ENCODE results near the gene ESR1. TPM values are rescaled to one million over a fixed set of nuclear protein-coding genes. Genes with fewer than 3 reads are reported as not detected.
"Not testable (repeated sequence)": the region's sequence is repeated elsewhere in the genome, so short reads cannot be mapped to it uniquely, and the experiment has no call there.

ESR1 gene
- total RNA-seq, 1 experiment from 2014 or later: not detected

DNA sequence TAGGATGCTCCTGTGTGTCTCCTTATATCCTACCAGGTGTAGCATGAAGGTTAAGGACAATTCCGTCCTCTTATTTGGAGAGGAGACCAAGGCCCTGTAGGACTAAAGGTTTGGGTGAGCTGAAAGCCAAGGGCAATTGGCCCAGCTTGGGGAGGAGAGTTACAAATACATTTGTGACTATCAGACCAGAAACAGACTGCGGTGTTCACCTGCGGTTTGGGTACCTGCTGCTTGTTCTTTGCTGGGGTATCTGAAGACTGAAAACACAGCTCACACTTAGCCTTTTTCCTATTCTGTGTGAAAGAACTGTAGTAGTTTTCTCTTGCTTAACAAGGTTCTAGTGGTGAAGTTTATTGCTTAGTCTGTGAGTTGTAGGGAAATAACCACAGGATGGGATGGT lies 55.0 kb downstream of the ESR1 start:
- no peak overlapping the region for H2AFZ ChIP-seq (ENCODE audit: low read length)

GRCh38 chr6:151867361-151867869 lies 59.9 kb downstream of the ESR1 start:
- H3K27ac ChIP-seq (ENCODE audit: insufficient read length, low read depth, low read length); H4K91ac ChIP-seq (ENCODE audit: insufficient read length, low read depth, low read length); H3K79me2 ChIP-seq (ENCODE audit: insufficient read depth, low read length); H3K4me2 ChIP-seq (ENCODE audit: insufficient read depth, insufficient read length, low read length); H3K23me2 ChIP-seq (ENCODE audit: insufficient read length, low read depth, low read length, poor library complexity, severe bottlenecking); H3K9me3 Mint-ChIP-seq; H4K5ac ChIP-seq (ENCODE audit: insufficient read length, low read depth, low read length); H3K4me1 Mint-ChIP-seq; H2AFZ ChIP-seq (ENCODE audit: low read length); H3K56ac ChIP-seq (ENCODE audit: insufficient read length, low read depth, low read length); H3K23ac ChIP-seq (ENCODE audit: insufficient read length, low read depth, low read length); H4K20me1 ChIP-seq (ENCODE audit: control insufficient read depth, insufficient read depth, insufficient read length); H3K14ac ChIP-seq (ENCODE audit: insufficient read depth, low read length); H3K27ac Mint-ChIP-seq; H2AK5ac ChIP-seq (ENCODE audit: insufficient read length, low read length); H2BK120ac ChIP-seq (ENCODE audit: low read depth, low read length, poor library complexity, severe bottlenecking); H2BK15ac ChIP-seq (ENCODE audit: low read depth, low read length); H3K27me3 Mint-ChIP-seq (ENCODE audit: low read depth); H3K79me1 ChIP-seq (ENCODE audit: insufficient read depth, low read depth, low read length, poor library complexity, severe bottlenecking); H3K4me3 Mint-ChIP-seq; H2BK5ac ChIP-seq (ENCODE audit: insufficient read length, low read length); H3K36me3 Mint-ChIP-seq (ENCODE audit: insufficient read depth in 1 of 3, low read depth in 3 of 3); H2BK20ac ChIP-seq (ENCODE audit: low read depth, low read length, poor library complexity, severe bottlenecking); H3K9me3 ChIP-seq (ENCODE audit: control insufficient read depth, low read depth, low read length); H3K4ac ChIP-seq (ENCODE audit: low read depth, low read length); H3T11ph ChIP-seq (ENCODE audit: low read length); H4K8ac ChIP-seq (replicated peaks; ENCODE audit: insufficient read length, low read depth, low read length); H3K4me1 ChIP-seq (ENCODE audit: insufficient read depth, low read length); H3K18ac ChIP-seq (ENCODE audit: insufficient read length, low read depth, low read length); H2BK12ac ChIP-seq (ENCODE audit: insufficient read length, low read depth, low read length); H3K9ac ChIP-seq (ENCODE audit: extremely low read depth, insufficient read length, low read length); DNase-seq; H3K27me3 ChIP-seq (ENCODE audit: insufficient read depth, low read length): not testable (repeated sequence)
- WGBS (ENCODE audit: extremely low coverage, insufficient read length, low lambda C conversion rate): no CpG with 5 or more reads among the region's 4 CpGs

More for the DNA sequence above, 55.0 kb downstream of the ESR1 start:
- Histone ChIP-seq H2BK5ac (ENCODE audit: insufficient read length, low read length) (no peak overlapping the region), H4K5ac (ENCODE audit: insufficient read length, low read depth, low read length) (no peak overlapping the region), H3K14ac (ENCODE audit: insufficient read depth, low read length) (no peak overlapping the region), H3K23me2 (ENCODE audit: insufficient read length, low read depth, low read length, poor library complexity, severe bottlenecking) (no peaks in the 10 kb centered on the region), H3K79me1 (ENCODE audit: insufficient read depth, low read depth, low read length, poor library complexity, severe bottlenecking) (no peaks in the 10 kb centered on the region), H3K27me3 (ENCODE audit: insufficient read depth, low read length) (no peaks in the 10 kb centered on the region), H3K4ac (ENCODE audit: low read depth, low read length) (no peak overlapping the region), H3T11ph (ENCODE audit: low read length) (no peak overlapping the region), H2BK120ac (ENCODE audit: low read depth, low read length, poor library complexity, severe bottlenecking) (no peak overlapping the region), H3K56ac (ENCODE audit: insufficient read length, low read depth, low read length) (no peak overlapping the region), H3K9ac (ENCODE audit: extremely low read depth, insufficient read length, low read length) (no peak overlapping the region), H2AK5ac (ENCODE audit: insufficient read length, low read length) (no peak overlapping the region), H3K4me1 (ENCODE audit: insufficient read depth, low read length) (no peaks in the 10 kb centered on the region), H2BK12ac (ENCODE audit: insufficient read length, low read depth, low read length) (no peak overlapping the region), H4K8ac (replicated peaks; ENCODE audit: insufficient read length, low read depth, low read length) (no peak overlapping the region), H2BK20ac (ENCODE audit: low read depth, low read length, poor library complexity, severe bottlenecking) (no peak overlapping the region), H3K23ac (ENCODE audit: insufficient read length, low read depth, low read length) (no peak overlapping the region), H3K4me2 (ENCODE audit: insufficient read depth, insufficient read length, low read length) (no peak overlapping the region), H3K18ac (ENCODE audit: insufficient read length, low read depth, low read length) (no peak overlapping the region), H2BK15ac (ENCODE audit: low read depth, low read length) (no peak overlapping the region), H3K79me2 (ENCODE audit: insufficient read depth, low read length) (no peaks in the 10 kb centered on the region), H3K9me3 (ENCODE audit: control insufficient read depth, low read depth, low read length) (no peaks in the 10 kb centered on the region), H3K27ac (ENCODE audit: insufficient read length, low read depth, low read length) (no peak overlapping the region), H4K91ac (ENCODE audit: insufficient read length, low read depth, low read length) (no peak overlapping the region), H4K20me1 (ENCODE audit: control insufficient read depth, insufficient read depth, insufficient read length) (no peaks in the 10 kb centered on the region)
- Mint-ChIP-seq H3K27ac (no peak overlapping the region), H3K4me3 (no peak overlapping the region), H3K27me3 (ENCODE audit: low read depth) (peaks cover 1% of the 10 kb centered on the region; the same call in 1 of the 2 replicates), H3K4me1 (no peaks in the 10 kb centered on the region), H3K9me3 (no peaks in the 10 kb centered on the region), H3K36me3 (ENCODE audit: insufficient read depth in 1 of 3, low read depth in 3 of 3) (no peaks in the 10 kb centered on the region)
- TF ChIP-seq CTCF (conservative IDR thresholded peaks at IDR 0.05): no peak
- DNase-seq: no peak
- WGBS (ENCODE audit: extremely low coverage, insufficient read length, low lambda C conversion rate): no CpG with 5 or more reads among the region's 3 CpGs
